MM.1S (cell line): ENCODE measurements around the gene ZFHX3.

Experiments
- CTCF ChIP-seq: fragments of 300-600 bp; sonication (generic); IDR thresholded peaks from 2 replicates; pipeline ENCODE4 v1.5.1; 2016; ENCODE audit warnings: antibody characterized with exemption, low read length, mixed read lengths
- EZH2phosphoT487 ChIP-seq: fragments of 300-600 bp; sonication (generic); IDR thresholded peaks from 2 replicates; pipeline ENCODE4 v1.6.1; 2018; ENCODE audit warnings: antibody characterized with exemption, low read length

DNA sequence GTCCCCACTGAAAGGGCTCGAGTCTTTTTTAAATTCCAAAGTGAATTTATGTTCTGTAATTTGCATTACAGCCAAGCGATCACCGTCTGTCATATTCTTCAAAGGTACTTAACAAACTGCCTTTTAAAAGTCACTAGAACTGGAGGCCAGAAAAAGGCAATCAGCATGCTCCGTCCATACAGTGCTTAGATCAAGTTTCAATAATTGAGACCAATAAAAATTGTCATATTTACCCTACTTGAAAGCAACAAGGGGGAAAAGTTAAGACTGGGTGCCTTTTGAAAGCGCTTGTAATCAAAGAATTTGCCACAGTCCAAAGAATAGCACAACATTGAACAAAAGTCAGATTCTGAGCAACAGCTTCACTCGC lies 9.0 kb upstream of the ZFHX3 start:
- TF ChIP-seq CTCF, result no peak
- TF ChIP-seq EZH2phosphoT487, result no peak
